K562 (cell line): ENCODE measurements around the gene DHRS3. TPM values are rescaled to one million over a fixed set of nuclear protein-coding genes. Genes with fewer than 3 reads are reported as not detected.

Experiments used
- CBX2 ChIP-seq: fragments of 200-600 bp; sonication (generic); IDR thresholded peaks from one replicate; pipeline ENCODE4 v1.6.1; 2012; ENCODE audit warnings: mild to moderate bottlenecking, low read length, inconsistent platforms; ENCODE audit not compliant: insufficient read depth, poor library complexity, severe bottlenecking
- CEBPG ChIP-seq, 3 experiments: fragments of 200-800 bp in 1 of 3; sonication (Bioruptor generic) in 1 of 3; sonication (generic) in 1 of 3; formaldehyde crosslinking in 1 of 3; IDR thresholded peaks in 2 of 3; conservative IDR thresholded peaks in 1 of 3; 2 replicates each; pipeline versions ENCODE4 v1.6.1 to v1.8.0; 2016 to 2022; ENCODE audit warnings: missing compliant biosample characterization in 2 of 3, missing genetic modification characterization in 2 of 3, mild to moderate bottlenecking in 1 of 3, missing genetic modification reagents in 1 of 3
- CHD2 ChIP-seq: IDR thresholded peaks from 2 replicates; pipeline ENCODE4 v1.6.1; 2011; ENCODE audit warnings: low read depth, low read length
- CREB1 ChIP-seq, 2 experiments: sonication (generic) in 1 of 2; formaldehyde crosslinking in 1 of 2; IDR thresholded peaks; 2 replicates each; pipeline versions ENCODE4 v1.6.1 to v1.8.0; 2012 to 2022; ENCODE audit warnings: inconsistent platforms in 1 of 2, mild to moderate bottlenecking in 1 of 2, missing genetic modification reagents in 1 of 2, moderate library complexity in 1 of 2
- GATAD2B ChIP-seq: fragments of 450-650 bp; IDR thresholded peaks from 2 replicates; pipeline ENCODE4 v1.6.1; 2017; ENCODE audit warnings: mild to moderate bottlenecking, borderline replicate concordance
- KAT2B ChIP-seq: IDR thresholded peaks from one replicate; pipeline ENCODE4 v1.6.1; 2012; ENCODE audit warnings: low read depth, mild to moderate bottlenecking, control low read depth, inconsistent platforms, low read length, moderate library complexity
- NCOR1 ChIP-seq: fragments of 450-650 bp; IDR thresholded peaks from 2 replicates; pipeline ENCODE4 v1.6.1; 2016; ENCODE audit warnings: mild to moderate bottlenecking, moderate library complexity
- PHB ChIP-seq: fragments of 250-450 bp; sonication (Bioruptor Pico); IDR thresholded peaks from 2 replicates; pipeline ENCODE4 v1.5.0; 2021
- PURB ChIP-seq: sonication (generic); formaldehyde crosslinking; IDR thresholded peaks from 2 replicates; pipeline ENCODE4 v1.9.0; 2021; ENCODE audit warnings: low read depth, mild to moderate bottlenecking, missing genetic modification reagents
- SMAD2 ChIP-seq: fragments of 150-350 bp; IDR thresholded peaks from 2 replicates; pipeline ENCODE4 v1.6.1; 2014; ENCODE audit warnings: low read depth, mild to moderate bottlenecking, low read length
- U2AF2 ChIP-seq: fragments of 200-400 bp; formaldehyde crosslinking; optimal IDR thresholded peaks from 2 replicates; pipeline ENCODE3; 2017; ENCODE audit warnings: low read depth, mild to moderate bottlenecking, low read length
- ZKSCAN3 ChIP-seq: fragments of 250-450 bp; sonication (Bioruptor Pico); IDR thresholded peaks from 2 replicates; pipeline ENCODE4 v1.4.0; 2020
- polyA plus RNA-seq, 8 experiments: library from polyadenylated mRNA; depleted of rRNA in 4 of 8; stranded (reverse) in 5 of 8; unstranded in 3 of 8; fragments of >200 nt; fragmentation: Nextera tagmentation in 2 of 8; fragmentation: Illumina TruSeq in 1 of 8; extraction: Ambion mirVana in 2 of 8; extraction: Trizol in 1 of 8; gene quantifications; 2 replicates each; pipeline versions ENCODE4 v1.2.1 to v1.2.3, GENCODE V29; 2011 to 2014; ENCODE audit warnings: inconsistent platforms in 1 of 8, missing spikeins in 1 of 8
- total RNA-seq, 7 experiments: library from RNA; depleted of rRNA in 6 of 7; stranded (reverse); fragments of >200 nt in 6 of 7; fragmentation: Illumina TruSeq in 2 of 7; extraction: Trizol in 2 of 7; gene quantifications; 2 replicates each; pipeline versions ENCODE4 v1.2.1 to v1.2.3, GENCODE V29; 2011 to 2021; ENCODE audit warnings: low replicate concordance in 1 of 7
- TF ChIP-seq, protein P1 (sequence below): sonication (generic); formaldehyde crosslinking; IDR thresholded peaks from 2 replicates; pipeline ENCODE4 v1.8.0; 2022; ENCODE audit warnings: mild to moderate bottlenecking, low read depth, missing genetic modification reagents
- TF ChIP-seq, protein P2 (sequence below), 2 experiments: fragments of 450-650 bp in 1 of 2; sonication (generic) in 1 of 2; formaldehyde crosslinking; conservative IDR thresholded peaks; 2 replicates each; pipeline versions ENCODE4 v1.4.0 to v1.8.1; 2020 to 2022; ENCODE audit warnings: mild to moderate bottlenecking in 1 of 2, missing genetic modification reagents in 1 of 2
- TF ChIP-seq, protein P3 (sequence below): IDR thresholded peaks from 3 replicates; pipeline ENCODE4 v1.6.1; 2011; ENCODE audit warnings: borderline replicate concordance, mild to moderate bottlenecking; ENCODE audit not compliant: insufficient read length, insufficient read depth
- TF ChIP-seq, protein P4 (sequence below): fragments of 450-650 bp; IDR thresholded peaks from 2 replicates; pipeline ENCODE4 v1.6.1; 2018; ENCODE audit warnings: mild to moderate bottlenecking, low read depth; ENCODE audit not compliant: partially characterized antibody
- TF ChIP-seq, protein P5 (sequence below): sonication (generic); formaldehyde crosslinking; IDR thresholded peaks from 2 replicates; pipeline ENCODE4 v1.9.0; 2022; ENCODE audit warnings: mild to moderate bottlenecking, missing genetic modification reagents

DHRS3 gene
- total and polyA plus RNA-seq, 9 of the 15 experiments (the other 6 are each of a cell fraction or from before 2014, with no cell fraction given), result 21.0 to 116 (median 58.7) TPM

DNA sequence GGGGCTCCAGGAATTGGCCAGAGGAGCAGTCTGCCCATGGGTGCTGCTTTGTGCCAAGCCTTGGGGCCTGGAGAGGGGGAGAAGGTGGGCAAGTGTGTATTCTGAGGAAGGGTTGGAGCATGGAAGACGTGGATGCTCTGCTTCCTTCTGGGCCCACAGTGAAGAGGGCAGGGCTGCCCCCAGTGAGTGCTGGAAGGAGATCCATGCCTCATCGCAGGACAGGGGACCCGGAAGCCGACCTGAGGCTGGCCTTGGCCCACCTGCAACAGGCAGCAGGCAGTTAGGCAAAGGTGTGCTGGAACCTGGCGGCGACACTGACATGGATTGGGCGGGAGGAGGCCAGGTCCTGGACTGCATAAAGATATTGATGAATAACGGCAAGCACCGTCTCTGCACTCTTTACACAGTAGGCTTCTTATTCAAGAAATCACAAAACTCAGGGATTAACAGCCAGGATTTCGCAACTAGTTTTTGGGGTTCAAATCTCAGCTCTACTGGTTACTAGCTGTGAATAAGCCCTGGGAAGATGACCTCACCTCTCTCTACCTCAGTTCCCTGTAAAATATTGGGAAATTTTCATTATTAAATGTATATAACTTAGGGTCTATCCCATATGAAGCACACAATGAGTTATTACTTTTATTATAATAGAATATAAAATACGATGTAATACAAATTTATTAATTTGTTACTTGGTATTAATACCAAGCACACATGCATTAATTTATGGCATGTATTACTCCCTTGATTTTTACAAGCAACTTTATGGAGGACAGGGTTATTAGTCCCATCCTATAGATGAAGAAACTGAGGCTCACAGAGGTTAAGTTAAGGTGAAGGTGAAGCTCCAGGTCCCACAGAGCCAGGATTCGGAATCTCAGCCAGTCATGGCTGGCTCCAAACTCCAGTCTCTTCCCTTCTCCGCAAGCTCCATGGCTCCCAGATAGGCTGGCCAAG, 62.3 kb downstream of the DHRS3 start (continued):
- no peak for TF ChIP-seq U2AF2
- no peak for TF ChIP-seq CBX2
- TF ChIP-seq, protein P1, sequence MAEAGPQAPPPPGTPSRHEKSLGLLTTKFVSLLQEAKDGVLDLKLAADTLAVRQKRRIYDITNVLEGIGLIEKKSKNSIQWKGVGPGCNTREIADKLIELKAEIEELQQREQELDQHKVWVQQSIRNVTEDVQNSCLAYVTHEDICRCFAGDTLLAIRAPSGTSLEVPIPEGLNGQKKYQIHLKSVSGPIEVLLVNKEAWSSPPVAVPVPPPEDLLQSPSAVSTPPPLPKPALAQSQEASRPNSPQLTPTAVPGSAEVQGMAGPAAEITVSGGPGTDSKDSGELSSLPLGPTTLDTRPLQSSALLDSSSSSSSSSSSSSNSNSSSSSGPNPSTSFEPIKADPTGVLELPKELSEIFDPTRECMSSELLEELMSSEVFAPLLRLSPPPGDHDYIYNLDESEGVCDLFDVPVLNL, result no peak
- no peak for TF ChIP-seq CHD2
- TF ChIP-seq, protein P2, sequence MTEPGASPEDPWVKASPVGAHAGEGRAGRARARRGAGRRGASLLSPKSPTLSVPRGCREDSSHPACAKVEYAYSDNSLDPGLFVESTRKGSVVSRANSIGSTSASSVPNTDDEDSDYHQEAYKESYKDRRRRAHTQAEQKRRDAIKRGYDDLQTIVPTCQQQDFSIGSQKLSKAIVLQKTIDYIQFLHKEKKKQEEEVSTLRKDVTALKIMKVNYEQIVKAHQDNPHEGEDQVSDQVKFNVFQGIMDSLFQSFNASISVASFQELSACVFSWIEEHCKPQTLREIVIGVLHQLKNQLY (CRISPR knock-in tag; conservative IDR thresholded peaks at IDR 0.05), result no peak
- TF ChIP-seq, protein P3, sequence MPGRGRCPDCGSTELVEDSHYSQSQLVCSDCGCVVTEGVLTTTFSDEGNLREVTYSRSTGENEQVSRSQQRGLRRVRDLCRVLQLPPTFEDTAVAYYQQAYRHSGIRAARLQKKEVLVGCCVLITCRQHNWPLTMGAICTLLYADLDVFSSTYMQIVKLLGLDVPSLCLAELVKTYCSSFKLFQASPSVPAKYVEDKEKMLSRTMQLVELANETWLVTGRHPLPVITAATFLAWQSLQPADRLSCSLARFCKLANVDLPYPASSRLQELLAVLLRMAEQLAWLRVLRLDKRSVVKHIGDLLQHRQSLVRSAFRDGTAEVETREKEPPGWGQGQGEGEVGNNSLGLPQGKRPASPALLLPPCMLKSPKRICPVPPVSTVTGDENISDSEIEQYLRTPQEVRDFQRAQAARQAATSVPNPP, result no peak
- TF ChIP-seq, protein P4, sequence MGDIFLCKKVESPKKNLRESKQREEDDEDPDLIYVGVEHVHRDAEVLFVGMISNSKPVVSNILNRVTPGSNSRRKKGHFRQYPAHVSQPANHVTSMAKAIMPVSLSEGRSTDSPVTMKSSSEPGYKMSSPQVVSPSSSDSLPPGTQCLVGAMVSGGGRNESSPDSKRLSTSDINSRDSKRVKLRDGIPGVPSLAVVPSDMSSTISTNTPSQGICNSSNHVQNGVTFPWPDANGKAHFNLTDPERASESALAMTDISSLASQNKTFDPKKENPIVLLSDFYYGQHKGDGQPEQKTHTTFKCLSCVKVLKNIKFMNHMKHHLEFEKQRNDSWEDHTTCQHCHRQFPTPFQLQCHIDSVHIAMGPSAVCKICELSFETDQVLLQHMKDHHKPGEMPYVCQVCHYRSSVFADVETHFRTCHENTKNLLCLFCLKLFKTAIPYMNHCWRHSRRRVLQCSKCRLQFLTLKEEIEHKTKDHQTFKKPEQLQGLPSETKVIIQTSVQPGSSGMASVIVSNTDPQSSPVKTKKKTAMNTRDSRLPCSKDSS, result no peak
- no peak for TF ChIP-seq PHB (CRISPR knock-in tag)
- no peak for TF ChIP-seq KAT2B
- TF ChIP-seq SMAD2, result no peak
- TF ChIP-seq ZKSCAN3 (CRISPR knock-in tag), result no peak
- TF ChIP-seq NCOR1, result no peak
- TF ChIP-seq, protein P5, sequence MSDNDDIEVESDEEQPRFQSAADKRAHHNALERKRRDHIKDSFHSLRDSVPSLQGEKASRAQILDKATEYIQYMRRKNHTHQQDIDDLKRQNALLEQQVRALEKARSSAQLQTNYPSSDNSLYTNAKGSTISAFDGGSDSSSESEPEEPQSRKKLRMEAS (CRISPR knock-in tag), result no peak
- TF ChIP-seq CEBPG (CRISPR knock-in tag; IDR thresholded peaks at IDR 0.05), result no peak
- peak; percentile 53 to 80 for TF ChIP-seq CEBPG (tag; conservative IDR thresholded peaks at IDR 0.05 in 1 of 2, IDR thresholded peaks at IDR 0.05 in 1 of 2)
- TF ChIP-seq PURB, result no peak
- no peak for TF ChIP-seq GATAD2B
- TF ChIP-seq CREB1 (IDR thresholded peaks at IDR 0.05), result no peak
- no peak for TF ChIP-seq CREB1 (CRISPR knock-in tag; IDR thresholded peaks at IDR 0.05)
- TF ChIP-seq, all 486 proteins: peak for 8
